K562 (cell line): Measurements from ENCODE around the gene FANCD2. TPM values are rescaled to one million over a fixed set of nuclear protein-coding genes. Genes with fewer than 3 reads are reported as not detected.

Experiments
- CXXC5 ChIP-seq: fragments of 250-450 bp; sonication (Bioruptor Pico); IDR thresholded peaks from 2 replicates; pipeline ENCODE4 v1.8.0; 2022; ENCODE audit warnings: inconsistent platforms, mild to moderate bottlenecking, moderate library complexity
- HNRNPL ChIP-seq: fragments of 200-400 bp; formaldehyde crosslinking; IDR thresholded peaks from 2 replicates; pipeline ENCODE4 v1.6.1; 2017; ENCODE audit warnings: low read depth, mild to moderate bottlenecking, low read length
- HOXB6 ChIP-seq: fragments of 250-450 bp; sonication (Bioruptor Pico); IDR thresholded peaks from 2 replicates; pipeline ENCODE4 v1.5.1; 2022; ENCODE audit warnings: mild to moderate bottlenecking, borderline replicate concordance
- IFI16 ChIP-seq: fragments of 250-450 bp; sonication (Bioruptor Pico); IDR thresholded peaks from 2 replicates; pipeline ENCODE4 v2.1.2; 2022; ENCODE audit warnings: mild to moderate bottlenecking, inconsistent platforms
- KAT7 ChIP-seq: sonication (generic); formaldehyde crosslinking; IDR thresholded peaks from 2 replicates; pipeline ENCODE4 v1.8.0; 2022; ENCODE audit warnings: missing genetic modification reagents, mild to moderate bottlenecking, borderline replicate concordance
- MCM3 ChIP-seq: fragments of 450-650 bp; IDR thresholded peaks from 2 replicates; pipeline ENCODE4 v1.6.1; 2016
- NR2C1 ChIP-seq, 2 experiments: fragments of 450-650 bp; IDR thresholded peaks; 2 replicates each; pipeline ENCODE4 v1.6.1; 2017; ENCODE audit warnings: mild to moderate bottlenecking in 2 of 2, antibody characterized with exemption in 1 of 2, inconsistent platforms in 1 of 2, missing compliant biosample characterization in 1 of 2, missing genetic modification characterization in 1 of 2
- PHF8 ChIP-seq: fragments of 200-600 bp; sonication (generic); IDR thresholded peaks from 2 replicates; pipeline ENCODE4 v1.6.1; 2012; ENCODE audit warnings: mixed run types, mild to moderate bottlenecking, inconsistent platforms, low read length, moderate library complexity, borderline replicate concordance
- PURB ChIP-seq: sonication (generic); formaldehyde crosslinking; IDR thresholded peaks from 2 replicates; pipeline ENCODE4 v1.9.0; 2021; ENCODE audit warnings: low read depth, mild to moderate bottlenecking, missing genetic modification reagents
- RNF219 ChIP-seq: fragments of 250-450 bp; sonication (Bioruptor Pico); IDR thresholded peaks from 2 replicates; pipeline ENCODE4 v1.5.0; 2022; ENCODE audit warnings: mild to moderate bottlenecking
- polyA plus RNA-seq, 8 experiments: library from polyadenylated mRNA; depleted of rRNA in 4 of 8; stranded (reverse) in 5 of 8; unstranded in 3 of 8; fragments of >200 nt; fragmentation: Nextera tagmentation in 2 of 8; fragmentation: Illumina TruSeq in 1 of 8; extraction: Ambion mirVana in 2 of 8; extraction: Trizol in 1 of 8; gene quantifications; 2 replicates each; pipeline versions ENCODE4 v1.2.1 to v1.2.3, GENCODE V29; 2011 to 2014; ENCODE audit warnings: inconsistent platforms in 1 of 8, missing spikeins in 1 of 8
- total RNA-seq, 7 experiments: library from RNA; depleted of rRNA in 6 of 7; stranded (reverse); fragments of >200 nt in 6 of 7; fragmentation: Illumina TruSeq in 2 of 7; extraction: Trizol in 2 of 7; gene quantifications; 2 replicates each; pipeline versions ENCODE4 v1.2.1 to v1.2.3, GENCODE V29; 2011 to 2021; ENCODE audit warnings: low replicate concordance in 1 of 7

FANCD2 gene
- total and polyA plus RNA-seq, 9 of the 15 experiments (the other 6 are each of a cell fraction or from before 2014, with no cell fraction given): 59.4 to 137 (median 96.1) TPM

GRCh38 chr3:10025205-10026083 is 793 bp upstream of the FANCD2 start (continued):
- TF ChIP-seq NR2C1 (IDR thresholded peaks at IDR 0.05): 0 out of 2 replicates have a peak, but pooled peaks have one; percentile 8
- no peak for TF ChIP-seq NR2C1 (tag; IDR thresholded peaks at IDR 0.05)
- peak; percentile 91 for TF ChIP-seq KAT7
- TF ChIP-seq RNF219 (CRISPR knock-in tag): no peak
- TF ChIP-seq IFI16 (CRISPR knock-in tag): no peak
- TF ChIP-seq PHF8: no peak
- no peak for TF ChIP-seq MCM3
- no peak for TF ChIP-seq CXXC5 (CRISPR knock-in tag)
- no peak for TF ChIP-seq HOXB6 (CRISPR knock-in tag)
- no peak for TF ChIP-seq PURB
- no peak for TF ChIP-seq HNRNPL
